HL-60 (cell line): ENCODE results near the gene ZNF219.

Source experiments
- DNase-seq, 2 experiments: peaks; one replicate each; pipeline ENCODE4 v3.0.0-alpha.2; 2010 to 2020; ENCODE audit warnings: low read depth in 1 of 2, low spot score in 1 of 2
- H3K27ac ChIP-seq: fragments of 250-450 bp; sonication (Bioruptor Pico); replicated peaks from 2 replicates; pipeline ENCODE4 v1.5.1; 2020; ENCODE audit warnings: mild to moderate bottlenecking, moderate library complexity
- H3K27me3 ChIP-seq: fragments of 250-450 bp; sonication (Bioruptor Pico); 2 replicates; pipeline ENCODE4 v1.5.1; 2021; ENCODE audit warnings: mild to moderate bottlenecking, moderate library complexity; ENCODE audit not compliant: insufficient read depth, poor library complexity, severe bottlenecking
- H3K4me3 ChIP-seq: replicated peaks from 2 replicates; pipeline ENCODE4 v1.5.1; 2011; ENCODE audit warnings: mild to moderate bottlenecking, control low read depth, low read length; ENCODE audit not compliant: insufficient read depth
- CTCF ChIP-seq: IDR thresholded peaks from one replicate; pipeline ENCODE4 v1.5.1; 2011; ENCODE audit warnings: low read length, control low read depth, inconsistent platforms; ENCODE audit not compliant: insufficient read depth
- GABPA ChIP-seq: IDR thresholded peaks from 2 replicates; pipeline ENCODE4 v1.6.1; 2012; ENCODE audit warnings: low read depth
- POLR2AphosphoS5 ChIP-seq: IDR thresholded peaks from 2 replicates; pipeline ENCODE4 v1.6.1; 2012; ENCODE audit warnings: low read depth
- REST ChIP-seq: IDR thresholded peaks from 2 replicates; pipeline ENCODE4 v1.6.1; 2012; ENCODE audit warnings: low read depth; ENCODE audit not compliant: insufficient replicate concordance
- SPI1 ChIP-seq: IDR thresholded peaks from 2 replicates; pipeline ENCODE4 v1.6.1; 2012; ENCODE audit warnings: low read depth, mild to moderate bottlenecking, borderline replicate concordance
- long read RNA-seq: library from polyadenylated mRNA; unstranded; transcript quantifications from one replicate; pipeline ENCODE4 v2.0.0, GENCODE V29; 2020

The ZNF219 gene
- long read RNA-seq, partial matches to known transcripts = 0 of 1 reads
- long read RNA-seq, other reads (novel, unspliced or antisense) = 1 of 1 reads

GRCh38 chr14:21098076-21098891 lies at the start of gene ZNF219:
Gene ZNF219, minus strand, starts transcription at chr14:21098655. Its CDS starts 5,064 bp downstream, at chr14:21093591.
- TF ChIP-seq REST = no peak
- TF ChIP-seq POLR2AphosphoS5 = no peak
- no peak for TF ChIP-seq SPI1
- TF ChIP-seq GABPA = no peak
- TF ChIP-seq CTCF = no peak
- Histone ChIP-seq H3K4me3 (peak within 1 kb of the TSS; percentile 54), H3K27me3 (no peaks in the 10 kb centered on the region), H3K27ac (peak within 1 kb of the TSS; percentile 26; the same call in 1 of the 2 replicates)
- DNase-seq = peak in 1 of 2 experiments; percentile 33

GRCh38 chr14:21145437-21145836 lies 47.0 kb upstream of the ZNF219 start:
- TF ChIP-seq POLR2AphosphoS5 = no peak
- no peak for TF ChIP-seq SPI1
- TF ChIP-seq GABPA = no peak
- no peak for TF ChIP-seq REST
- TF ChIP-seq CTCF = no peak
- H3K27me3 ChIP-seq = no peaks in the 10 kb centered on the region
- H3K4me3 ChIP-seq = no peak overlapping the region
- no peak overlapping the region for H3K27ac ChIP-seq
- no peak for DNase-seq

GRCh38 chr14:21142357-21142756 lies 43.9 kb upstream of the ZNF219 start:
- no peak for TF ChIP-seq POLR2AphosphoS5
- no peak for TF ChIP-seq CTCF
- no peak for DNase-seq

More at GRCh38 chr14:21142357-21142756, 43.9 kb upstream of the ZNF219 start:
- Histone ChIP-seq H3K27ac (no peak overlapping the region), H3K4me3 (no peak overlapping the region), H3K27me3 (no peaks in the 10 kb centered on the region)
